ENCODE results near the gene MPDU1.

MPDU1 gene

GRCh38 chr17:7552621-7553051, 31.0 kb upstream of the MPDU1 start:
- H3K9me3 ChIP-seq (ENCODE audit: control insufficient read depth, insufficient read depth, low read length), result no peaks in the 10 kb centered on the region
- peaks cover 4% of the 10 kb centered on the region; the same call in 1 of the 2 replicates for H3K4me1 ChIP-seq (ENCODE audit: control insufficient read depth, low read length)
- no peaks in the 10 kb centered on the region for H4K20me1 ChIP-seq (ENCODE audit: control insufficient read depth, insufficient read depth, low read depth, low read length)
- H3F3A ChIP-seq (ENCODE audit: control insufficient read depth, insufficient read depth), result no peaks in the 10 kb centered on the region
- H3K4me2 ChIP-seq (ENCODE audit: low read length), result no peak overlapping the region
- H3K27me3 ChIP-seq (ENCODE audit: control insufficient read depth, low read length), result peaks cover 32% of the 10 kb centered on the region
- H3K4me3 ChIP-seq (ENCODE audit: low read length), result no peak overlapping the region
- no peaks in the 10 kb centered on the region for H3K9me2 ChIP-seq (replicated peaks; ENCODE audit: control insufficient read depth, low read length)
- no peak for TF ChIP-seq EZH2phosphoT487 (IDR thresholded peaks at IDR 0.05; ENCODE audit: borderline replicate concordance, low read length)
- TF ChIP-seq CTCF (IDR thresholded peaks at IDR 0.05; ENCODE audit: low read depth, low read length, poor library complexity, severe bottlenecking), result no peak
- no peaks in the 10 kb centered on the region for H3K79me2 ChIP-seq (ENCODE audit: control insufficient read depth, low read length)
- H3K27ac ChIP-seq (ENCODE audit: low read depth, low read length), result no peak overlapping the region
- no peaks in the 10 kb centered on the region for H3K36me3 ChIP-seq (ENCODE audit: control insufficient read depth, low read length)

DNA sequence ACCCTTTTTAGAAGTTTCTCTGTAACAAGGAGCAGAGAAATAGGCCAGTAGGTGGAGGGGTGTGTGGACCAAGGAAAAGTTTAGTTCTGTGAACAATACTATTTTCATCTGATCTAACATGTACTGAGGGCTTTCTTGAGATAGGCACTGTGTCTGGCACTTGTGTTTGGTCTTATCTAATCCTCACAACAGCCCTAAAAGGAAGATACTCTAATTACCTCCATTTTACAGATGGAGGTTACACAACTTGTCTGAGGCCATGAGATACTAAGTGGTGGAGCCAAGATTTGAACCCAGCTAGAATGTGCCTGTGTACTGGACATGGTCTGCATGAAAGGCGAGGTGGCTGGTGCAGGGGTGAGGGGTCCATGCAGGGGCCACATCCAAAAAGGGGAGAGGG, 30.3 kb upstream of the MPDU1 start:
- H3K9me3 ChIP-seq (ENCODE audit: control insufficient read depth, insufficient read depth, low read length), result no peaks in the 10 kb centered on the region
- H3K79me2 ChIP-seq (ENCODE audit: control insufficient read depth, low read length), result no peaks in the 10 kb centered on the region
- no peak overlapping the region for H3K4me2 ChIP-seq (ENCODE audit: low read length)
- no peak overlapping the region for H3K4me3 ChIP-seq (ENCODE audit: low read length)
- peaks cover 10% of the 10 kb centered on the region for H3K4me1 ChIP-seq (ENCODE audit: control insufficient read depth, low read length)
- no peaks in the 10 kb centered on the region for H3F3A ChIP-seq (ENCODE audit: control insufficient read depth, insufficient read depth)
- no peaks in the 10 kb centered on the region for H4K20me1 ChIP-seq (ENCODE audit: control insufficient read depth, insufficient read depth, low read depth, low read length)
- no peaks in the 10 kb centered on the region for H3K9me2 ChIP-seq (replicated peaks; ENCODE audit: control insufficient read depth, low read length)
- H3K36me3 ChIP-seq (ENCODE audit: control insufficient read depth, low read length), result no peaks in the 10 kb centered on the region
- no peak for TF ChIP-seq CTCF (IDR thresholded peaks at IDR 0.05; ENCODE audit: low read depth, low read length, poor library complexity, severe bottlenecking)
- TF ChIP-seq EZH2phosphoT487 (IDR thresholded peaks at IDR 0.05; ENCODE audit: borderline replicate concordance, low read length), result no peak
- peaks cover 31% of the 10 kb centered on the region for H3K27me3 ChIP-seq (ENCODE audit: control insufficient read depth, low read length)
- H3K27ac ChIP-seq (ENCODE audit: low read depth, low read length), result no peak overlapping the region

- Histone ChIP-seq H3K27me3 (ENCODE audit: control insufficient read depth, low read length) (peaks cover 23% of the 10 kb centered on the region), H3K4me3 (ENCODE audit: low read length) (no peak overlapping the region), H3K79me2 (ENCODE audit: control insufficient read depth, low read length) (no peaks in the 10 kb centered on the region), H3K9me2 (replicated peaks; ENCODE audit: control insufficient read depth, low read length) (no peaks in the 10 kb centered on the region), H3K4me1 (ENCODE audit: control insufficient read depth, low read length) (peaks cover 24% of the 10 kb centered on the region), H3K4me2 (ENCODE audit: low read length) (no peak overlapping the region), H4K20me1 (ENCODE audit: control insufficient read depth, insufficient read depth, low read depth, low read length) (no peaks in the 10 kb centered on the region), H3K9me3 (ENCODE audit: control insufficient read depth, insufficient read depth, low read length) (no peaks in the 10 kb centered on the region), H3F3A (ENCODE audit: control insufficient read depth, insufficient read depth) (no peaks in the 10 kb centered on the region), H3K27ac (ENCODE audit: low read depth, low read length) (no peak overlapping the region), H3K36me3 (ENCODE audit: control insufficient read depth, low read length) (no peaks in the 10 kb centered on the region)
- TF ChIP-seq CTCF (IDR thresholded peaks at IDR 0.05; ENCODE audit: low read depth, low read length, poor library complexity, severe bottlenecking) (no peak), EZH2phosphoT487 (IDR thresholded peaks at IDR 0.05; ENCODE audit: borderline replicate concordance, low read length) (no peak)
Observed at GRCh38 chr17:7555320-7555948, 28.2 kb upstream of the MPDU1 start.

All from DOHH2 (cell line).